ENCODE data around the gene SIGLEC9.

Gene SIGLEC9

GRCh38 chr19:51143486-51143885 is 18.8 kb downstream of the SIGLEC9 start:
- TF ChIP-seq CTCF (conservative IDR thresholded peaks at IDR 0.05; ENCODE audit: low read length) = no peak
- H3K4me3 ChIP-seq (ENCODE audit: low read length) = no peak overlapping the region
- DNase-seq (ENCODE audit: low read depth) = no peak

DNA sequence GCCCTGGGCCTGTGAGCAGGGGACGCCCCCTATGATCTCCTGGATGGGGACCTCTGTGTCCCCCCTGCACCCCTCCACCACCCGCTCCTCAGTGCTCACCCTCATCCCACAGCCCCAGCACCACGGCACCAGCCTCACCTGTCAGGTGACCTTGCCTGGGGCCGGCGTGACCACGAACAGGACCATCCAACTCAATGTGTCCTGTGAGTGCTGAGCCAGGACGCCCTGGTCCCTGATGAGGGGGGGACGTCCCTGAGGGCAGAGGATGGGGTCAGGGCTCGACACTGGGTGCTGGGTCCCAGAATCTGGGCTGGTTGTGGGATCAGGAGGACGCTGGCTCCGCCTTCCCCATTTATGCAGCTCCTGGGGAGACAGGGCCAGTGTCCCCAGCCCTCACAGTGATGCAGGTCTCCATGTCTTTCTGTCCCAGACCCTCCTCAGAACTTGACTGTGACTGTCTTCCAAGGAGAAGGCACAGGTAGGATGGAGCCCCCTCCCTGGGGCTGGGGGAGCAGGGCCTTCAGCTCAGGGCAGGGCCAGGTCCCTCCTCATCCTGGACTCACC is 19.9 kb downstream of the SIGLEC9 start:
- no peak for DNase-seq (ENCODE audit: low read depth)
- no peak for TF ChIP-seq CTCF (conservative IDR thresholded peaks at IDR 0.05; ENCODE audit: low read length)
- H3K4me3 ChIP-seq (ENCODE audit: low read length) = no peak overlapping the region

DNA sequence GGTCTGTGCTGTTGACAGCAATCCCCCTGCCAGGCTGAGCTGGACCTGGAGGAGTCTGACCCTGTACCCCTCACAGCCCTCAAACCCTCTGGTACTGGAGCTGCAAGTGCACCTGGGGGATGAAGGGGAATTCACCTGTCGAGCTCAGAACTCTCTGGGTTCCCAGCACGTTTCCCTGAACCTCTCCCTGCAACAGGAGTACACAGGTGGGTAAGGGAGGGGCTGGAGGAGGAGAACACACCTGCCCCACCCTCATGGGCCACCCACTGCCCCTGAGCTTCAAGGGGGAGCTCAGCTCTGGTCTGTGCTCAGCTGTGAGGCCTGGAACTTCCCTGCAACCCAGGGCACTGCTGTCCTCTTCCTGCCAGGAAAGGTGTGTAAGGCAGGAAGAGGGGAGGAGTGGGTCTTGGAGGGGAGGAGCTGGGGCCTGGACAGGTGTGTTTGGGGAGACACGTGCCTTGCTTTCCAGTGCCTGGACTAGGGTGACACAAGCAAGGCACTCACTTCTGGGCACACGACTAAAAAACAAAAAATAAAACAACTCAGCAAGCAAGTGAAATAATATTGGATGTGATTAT is 21.3 kb downstream of the SIGLEC9 start:
- TF ChIP-seq CTCF (conservative IDR thresholded peaks at IDR 0.05; ENCODE audit: low read length) = no peak
- no peak for DNase-seq (ENCODE audit: low read depth)
- no peak overlapping the region for H3K4me3 ChIP-seq (ENCODE audit: low read length)

- no peak overlapping the region for H3K4me3 ChIP-seq (ENCODE audit: low read length)
- no peak for DNase-seq (ENCODE audit: low read depth)
- TF ChIP-seq CTCF (conservative IDR thresholded peaks at IDR 0.05; ENCODE audit: low read length) = no peak
Measured at GRCh38 chr19:51146751-51147150, 22.0 kb downstream of the SIGLEC9 start.

- TF ChIP-seq CTCF (conservative IDR thresholded peaks at IDR 0.05; ENCODE audit: low read length) = no peak
- H3K4me3 ChIP-seq (ENCODE audit: low read length) = no peak overlapping the region
- no peak for DNase-seq (ENCODE audit: low read depth)
Measured at GRCh38 chr19:51147663-51148062, 23.0 kb downstream of the SIGLEC9 start.

GRCh38 chr19:51148580-51148979 is 23.9 kb downstream of the SIGLEC9 start:
- no peak for TF ChIP-seq CTCF (conservative IDR thresholded peaks at IDR 0.05; ENCODE audit: low read length)
- no peak for DNase-seq (ENCODE audit: low read depth)
- H3K4me3 ChIP-seq (ENCODE audit: low read length) = no peak overlapping the region

GRCh38 chr19:51150627-51151026 is 25.9 kb downstream of the SIGLEC9 start:
- H3K4me3 ChIP-seq (ENCODE audit: low read length) = no peak overlapping the region
- DNase-seq (ENCODE audit: low read depth) = no peak

More at GRCh38 chr19:51150627-51151026, 25.9 kb downstream of the SIGLEC9 start:
- TF ChIP-seq CTCF (conservative IDR thresholded peaks at IDR 0.05; ENCODE audit: low read length) = no peak

Data from AG10803 (cell line).